ENCODE results near the gene NRF1.

- TF ChIP-seq EZH2 (IDR thresholded peaks at IDR 0.05) (no peak), POLR2AphosphoS5 (IDR thresholded peaks at IDR 0.05; ENCODE audit: borderline replicate concordance, low read depth, low read length) (no peak)
Observed at GRCh38 chr7:129780257-129780973, 168.9 kb downstream of the NRF1 start.

Measured in SK-N-MC (cell line).